Measurements from ENCODE around the gene INO80E. TPM values are rescaled to one million over a fixed set of nuclear protein-coding genes. Genes with fewer than 3 reads are reported as not detected.
A peak's percentile ranks its signal among the peaks of the same experiment; 100 is the strongest.

The INO80E gene
- total and polyA plus RNA-seq, 8 donors: 42.1 to 59.6 (median 51.6) TPM

DNA sequence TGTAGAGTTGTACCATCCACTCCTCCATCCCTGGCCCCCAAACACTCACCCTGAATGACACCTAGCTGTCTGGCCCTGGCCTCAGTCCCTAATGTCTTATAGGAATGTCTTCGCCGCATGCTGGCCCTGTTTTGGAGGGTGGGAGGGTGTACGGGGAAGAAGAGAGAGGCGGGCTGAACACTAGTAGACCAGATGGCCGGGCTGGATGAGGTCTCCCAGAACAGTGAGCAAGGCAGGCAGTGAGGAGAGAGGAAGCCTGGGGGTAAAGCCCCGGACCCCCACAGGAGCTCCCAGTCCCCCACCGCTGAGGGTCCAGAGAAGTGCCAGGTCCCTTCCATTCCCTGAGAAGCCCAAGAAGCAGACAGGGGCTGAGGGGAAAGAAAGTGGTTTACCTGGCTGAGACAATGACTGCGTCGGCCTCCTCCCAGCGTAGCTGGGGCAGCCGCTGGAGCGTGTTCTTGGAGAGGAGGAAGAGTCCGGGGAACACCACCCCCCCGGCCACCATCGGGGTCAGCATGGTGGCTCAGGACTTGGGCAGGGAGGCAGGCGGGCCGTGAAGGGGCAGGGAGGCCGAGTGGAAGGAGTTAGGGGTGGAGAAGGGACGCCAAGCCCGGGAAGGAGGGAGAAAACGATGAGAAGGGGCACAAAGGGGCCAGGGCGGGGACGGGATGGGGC lies 34.1 kb downstream of the INO80E start:
- H3K36me3 ChIP-seq: no peaks in the 10 kb centered on the region
- H3K27me3 ChIP-seq: peaks cover 34 to 100% of the 10 kb centered on the region in 2 donors
- H3K4me1 ChIP-seq: peaks cover 0 to 9% of the 10 kb centered on the region in 2 donors
- H3K4me3 ChIP-seq: no peak overlapping the region
- intact Hi-C loops (cut with DNase I): no loop called here
- no peaks in the 10 kb centered on the region for H3K9me3 ChIP-seq
- no peak for ATAC-seq
- DNase-seq: no peak
- TF ChIP-seq, protein P1, sequence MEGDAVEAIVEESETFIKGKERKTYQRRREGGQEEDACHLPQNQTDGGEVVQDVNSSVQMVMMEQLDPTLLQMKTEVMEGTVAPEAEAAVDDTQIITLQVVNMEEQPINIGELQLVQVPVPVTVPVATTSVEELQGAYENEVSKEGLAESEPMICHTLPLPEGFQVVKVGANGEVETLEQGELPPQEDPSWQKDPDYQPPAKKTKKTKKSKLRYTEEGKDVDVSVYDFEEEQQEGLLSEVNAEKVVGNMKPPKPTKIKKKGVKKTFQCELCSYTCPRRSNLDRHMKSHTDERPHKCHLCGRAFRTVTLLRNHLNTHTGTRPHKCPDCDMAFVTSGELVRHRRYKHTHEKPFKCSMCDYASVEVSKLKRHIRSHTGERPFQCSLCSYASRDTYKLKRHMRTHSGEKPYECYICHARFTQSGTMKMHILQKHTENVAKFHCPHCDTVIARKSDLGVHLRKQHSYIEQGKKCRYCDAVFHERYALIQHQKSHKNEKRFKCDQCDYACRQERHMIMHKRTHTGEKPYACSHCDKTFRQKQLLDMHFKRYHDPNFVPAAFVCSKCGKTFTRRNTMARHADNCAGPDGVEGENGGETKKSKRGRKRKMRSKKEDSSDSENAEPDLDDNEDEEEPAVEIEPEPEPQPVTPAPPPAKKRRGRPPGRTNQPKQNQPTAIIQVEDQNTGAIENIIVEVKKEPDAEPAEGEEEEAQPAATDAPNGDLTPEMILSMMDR (IDR thresholded peaks at IDR 0.05): no peak
- no peak overlapping the region for H3K27ac ChIP-seq

DNA sequence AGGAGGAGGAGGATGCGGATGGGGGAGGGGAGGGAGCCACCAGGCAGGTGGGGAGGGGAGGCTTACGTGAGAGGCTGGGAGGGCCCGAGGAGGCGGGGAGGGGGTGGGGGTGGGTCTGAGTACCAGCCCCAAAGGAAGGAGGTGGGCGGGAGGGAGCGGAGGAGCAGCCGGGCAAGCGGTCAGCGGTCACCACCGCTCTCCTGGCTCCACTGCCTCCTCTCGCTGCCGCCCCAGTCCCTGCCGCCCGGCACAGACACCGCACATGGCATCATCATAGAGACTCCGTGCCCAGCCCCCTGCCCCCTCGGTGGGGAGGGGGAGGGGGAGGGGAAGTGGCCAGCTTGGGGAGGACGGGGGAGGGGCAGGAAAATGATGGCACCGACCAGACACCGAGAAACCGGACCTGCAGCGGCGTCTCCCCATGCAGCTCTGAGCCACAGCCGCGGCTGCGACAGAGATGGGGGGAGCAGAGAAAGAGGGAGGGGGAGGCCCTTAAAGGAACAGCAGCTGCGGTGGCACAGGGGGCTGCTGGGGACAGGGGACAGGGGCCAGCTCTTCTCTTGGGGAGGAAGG lies 34.9 kb downstream of the INO80E start, which contains the start of gene TLCD3B:
TLCD3B (minus strand) TSS at position 431 of the 573 bp plus-strand sequence. CDS start 744 bp downstream, outside the sequence.
- intact Hi-C loops (cut with DNase I): no loop called here
- H3K27me3 ChIP-seq: peaks cover 34 to 100% of the 10 kb centered on the region in 2 donors
- peak in 1 of 4 donors; percentile 76 for DNase-seq
- peaks cover 0 to 9% of the 10 kb centered on the region in 2 donors for H3K4me1 ChIP-seq
- H3K4me3 ChIP-seq: no peak within 1 kb of the TSS
- TF ChIP-seq, protein P1 (IDR thresholded peaks at IDR 0.05): no peak
- no peak for ATAC-seq
- H3K27ac ChIP-seq: no peak within 1 kb of the TSS
- no peaks in the 10 kb centered on the region for H3K36me3 ChIP-seq
- no peaks in the 10 kb centered on the region for H3K9me3 ChIP-seq

DNA sequence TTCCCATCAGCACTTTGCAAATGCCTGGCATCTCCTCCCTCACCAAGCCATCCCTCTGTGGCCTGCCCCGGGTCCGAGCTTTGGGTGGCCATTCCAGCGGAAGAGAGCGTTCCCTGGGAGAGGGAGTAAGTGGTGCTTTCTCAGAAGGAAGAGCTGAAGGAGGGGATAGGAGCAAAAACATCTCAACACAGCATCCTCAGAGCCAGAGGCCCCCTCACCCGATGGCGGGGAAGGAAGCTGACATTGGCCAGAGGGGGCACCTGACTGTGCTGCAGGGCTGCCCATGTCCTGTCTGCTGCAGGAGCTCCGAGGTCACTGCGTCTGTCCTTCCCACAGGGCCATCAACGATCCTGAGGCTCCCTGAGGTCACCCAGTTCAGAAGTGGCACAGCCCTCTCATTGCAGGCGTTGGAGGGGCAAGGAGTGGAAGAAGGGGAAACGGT lies 35.5 kb downstream of the INO80E start:
- Histone ChIP-seq H3K4me3 (no peak overlapping the region), H3K9me3 (no peaks in the 10 kb centered on the region), H3K4me1 (peaks cover 0 to 9% of the 10 kb centered on the region in 2 donors), H3K36me3 (no peaks in the 10 kb centered on the region), H3K27ac (no peak overlapping the region), H3K27me3 (peaks cover 34 to 97% of the 10 kb centered on the region in 2 donors)
- ATAC-seq (no peak), DNase-seq (peak in 1 of 4 donors; percentile 30)
- intact Hi-C loops (cut with DNase I): no loop called here
- TF ChIP-seq, protein P1 (IDR thresholded peaks at IDR 0.05): no peak

DNA sequence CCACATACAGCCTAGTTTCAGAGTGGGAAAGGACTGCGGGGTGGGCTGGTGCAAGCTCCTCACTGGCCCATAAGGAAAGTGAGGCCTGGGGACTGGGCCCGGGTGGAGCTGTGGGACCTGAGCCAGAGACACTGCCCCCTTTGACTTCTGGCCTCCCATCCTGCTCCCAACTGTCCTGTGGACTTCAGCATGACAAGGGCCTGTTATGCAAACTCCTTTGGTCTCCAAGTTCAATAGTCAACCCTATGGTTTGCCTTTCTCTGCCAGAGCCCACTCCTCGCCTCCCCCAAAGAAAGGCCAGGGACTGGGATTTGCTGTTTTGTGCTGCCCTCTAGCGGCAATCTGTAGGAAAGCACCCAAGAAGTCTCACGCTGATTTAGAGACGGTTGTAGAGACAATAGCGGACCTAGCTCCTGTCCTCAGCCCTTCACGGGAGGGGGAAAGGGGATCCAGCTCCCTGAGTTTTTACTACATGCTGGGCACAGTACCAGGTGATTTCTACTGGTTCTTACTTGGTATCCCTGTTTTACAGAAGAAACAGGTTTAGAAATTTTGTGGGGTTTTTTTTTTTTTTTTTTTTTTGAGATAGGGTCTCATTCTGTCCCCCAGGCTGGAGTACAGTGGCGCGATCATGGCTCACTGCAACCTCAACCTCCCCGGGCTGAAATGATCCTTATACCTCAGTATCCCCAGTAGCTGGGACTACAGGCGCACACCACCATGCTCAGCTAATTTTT lies 36.2 kb downstream of the INO80E start:
- DNase-seq: peak in 3 of 4 donors; percentile 6 to 50 (median 24)
- H3K27ac ChIP-seq: no peak overlapping the region
- no peaks in the 10 kb centered on the region for H3K36me3 ChIP-seq
- intact Hi-C loops (cut with DNase I): no loop called here
- peak; percentile 72 for ATAC-seq
- H3K4me3 ChIP-seq: no peak overlapping the region
- peaks cover 34 to 89% of the 10 kb centered on the region in 2 donors for H3K27me3 ChIP-seq
- TF ChIP-seq, protein P1 (IDR thresholded peaks at IDR 0.05): peak; percentile 61 to 77
- H3K4me1 ChIP-seq: peaks cover 0 to 9% of the 10 kb centered on the region in 2 donors
- no peaks in the 10 kb centered on the region for H3K9me3 ChIP-seq

DNA sequence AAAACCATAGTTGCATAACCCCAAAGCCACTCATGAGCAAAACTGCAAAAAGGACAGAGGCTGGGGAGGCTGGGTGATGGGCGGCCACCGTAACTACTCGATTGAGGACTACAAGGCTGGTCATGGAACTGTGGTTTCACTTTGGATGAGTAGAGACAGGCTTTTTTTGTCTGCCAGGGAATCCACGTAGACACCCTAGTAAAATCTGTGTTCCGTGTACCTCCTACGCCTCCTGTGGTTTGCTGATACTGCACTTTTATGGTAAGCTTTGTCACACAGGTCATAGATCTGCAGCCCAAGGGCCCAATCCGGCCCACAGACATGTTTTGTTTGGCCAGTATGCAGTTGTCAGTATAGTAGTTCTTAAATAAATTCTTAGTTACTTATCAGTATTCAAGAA lies 37.2 kb downstream of the INO80E start:
- no peaks in the 10 kb centered on the region for H3K9me3 ChIP-seq
- H3K4me1 ChIP-seq: peaks cover 0 to 9% of the 10 kb centered on the region in 2 donors
- intact Hi-C loops (cut with DNase I): no loop called here
- H3K4me3 ChIP-seq: no peak overlapping the region
- DNase-seq (peak in 1 of 4 donors; percentile 13), ATAC-seq (no peak)
- H3K36me3 ChIP-seq: no peaks in the 10 kb centered on the region
- TF ChIP-seq, protein P1 (IDR thresholded peaks at IDR 0.05): no peak
- peaks cover 34 to 79% of the 10 kb centered on the region in 2 donors for H3K27me3 ChIP-seq
- no peak overlapping the region for H3K27ac ChIP-seq
